Measurements from ENCODE around the gene DNAJC18.
A peak's percentile ranks its signal among the peaks of the same experiment; 100 is the strongest.
"Not testable (repeated sequence)": the region's sequence is repeated elsewhere in the genome, so short reads cannot be mapped to it uniquely, and the experiment has no call there.

DNAJC18 gene

GRCh38 chr5:139454568-139455290 lies 15.4 kb upstream of the DNAJC18 start:
- TF ChIP-seq POLR2A (IDR thresholded peaks at IDR 0.05; ENCODE audit: low read length) (no peak), GATA1 (IDR thresholded peaks at IDR 0.05; ENCODE audit: low read depth, low read length) (no peak)
- no peak for DNase-seq

DNA sequence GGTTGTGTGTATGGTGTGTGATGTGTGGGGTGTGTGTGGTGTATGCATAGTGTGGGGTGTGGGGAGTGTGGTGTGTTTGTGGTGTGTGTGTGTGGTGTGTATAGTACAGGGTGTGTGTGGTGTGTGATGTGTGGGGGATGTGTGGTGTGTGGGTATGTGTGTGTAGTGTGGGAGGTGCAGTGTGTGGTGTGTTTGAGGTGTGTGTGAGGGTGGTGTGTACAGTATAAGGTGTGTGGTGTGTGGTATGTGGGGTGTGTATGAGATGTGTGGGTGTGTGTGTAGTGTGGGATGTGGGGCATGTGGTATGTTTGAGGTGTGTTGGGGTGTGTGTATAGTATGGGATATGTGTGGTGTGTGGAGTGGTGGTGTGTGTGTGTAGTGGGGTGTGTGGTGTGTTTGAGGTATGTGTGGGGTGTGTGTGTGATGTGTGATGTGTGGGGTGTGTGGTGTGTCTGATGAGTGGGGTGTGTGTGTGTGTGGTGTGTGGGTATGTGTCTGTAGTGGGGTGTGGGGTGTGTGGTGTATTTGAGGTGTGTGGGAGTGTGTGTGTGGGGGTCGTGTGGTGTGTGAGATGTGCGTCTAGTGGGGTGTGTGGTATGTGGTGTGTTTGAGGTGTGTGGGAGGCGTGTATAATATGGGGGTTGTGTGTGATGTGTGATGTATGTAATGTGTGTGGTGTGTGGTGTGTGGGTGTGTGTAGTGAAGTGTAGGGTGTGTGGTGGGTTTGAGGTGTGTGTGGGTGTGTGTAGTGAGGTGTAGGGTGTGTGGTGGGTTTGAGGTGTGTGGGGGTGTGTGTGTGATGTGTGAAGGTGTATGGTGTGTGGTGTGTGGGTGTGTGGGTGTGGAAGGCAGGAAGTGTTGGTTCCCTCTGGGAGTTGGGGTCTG lies 14.6 kb upstream of the DNAJC18 start:
- peak in 1 of 2 experiments; percentile 29 for DNase-seq
- TF ChIP-seq POLR2A (IDR thresholded peaks at IDR 0.05; ENCODE audit: low read length) (no peak), GATA1 (IDR thresholded peaks at IDR 0.05; ENCODE audit: low read depth, low read length) (no peak)

- no peak for TF ChIP-seq POLR2A (IDR thresholded peaks at IDR 0.05; ENCODE audit: low read length)
- no peak for TF ChIP-seq GATA1 (IDR thresholded peaks at IDR 0.05; ENCODE audit: low read depth, low read length)
- DNase-seq, result no peak
Observed at GRCh38 chr5:139451878-139452660, 12.7 kb upstream of the DNAJC18 start.

DNA sequence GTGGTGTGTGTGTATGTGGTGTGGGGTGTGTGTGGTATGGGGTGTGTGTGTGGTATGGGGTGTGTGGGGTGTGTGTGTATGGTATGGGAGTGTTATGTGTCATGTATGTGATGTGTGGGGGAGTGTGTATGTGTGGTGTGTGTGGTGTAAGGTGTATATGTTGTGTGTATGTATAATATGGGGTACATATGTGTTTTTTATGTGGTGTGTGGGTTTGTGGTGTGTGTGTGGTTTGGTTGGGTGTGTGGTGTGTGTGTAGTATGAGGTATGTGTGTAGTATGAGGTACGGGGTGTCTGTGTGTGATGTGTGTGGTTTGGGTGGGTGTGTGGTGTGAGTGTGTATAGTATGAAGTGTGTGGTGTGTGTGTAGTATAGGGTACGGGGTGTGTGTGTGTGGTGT lies 11.9 kb upstream of the DNAJC18 start:
- DNase-seq, result no peak
- TF ChIP-seq GATA1 (IDR thresholded peaks at IDR 0.05; ENCODE audit: low read depth, low read length) (no peak), POLR2A (IDR thresholded peaks at IDR 0.05; ENCODE audit: low read length) (no peak)

DNA sequence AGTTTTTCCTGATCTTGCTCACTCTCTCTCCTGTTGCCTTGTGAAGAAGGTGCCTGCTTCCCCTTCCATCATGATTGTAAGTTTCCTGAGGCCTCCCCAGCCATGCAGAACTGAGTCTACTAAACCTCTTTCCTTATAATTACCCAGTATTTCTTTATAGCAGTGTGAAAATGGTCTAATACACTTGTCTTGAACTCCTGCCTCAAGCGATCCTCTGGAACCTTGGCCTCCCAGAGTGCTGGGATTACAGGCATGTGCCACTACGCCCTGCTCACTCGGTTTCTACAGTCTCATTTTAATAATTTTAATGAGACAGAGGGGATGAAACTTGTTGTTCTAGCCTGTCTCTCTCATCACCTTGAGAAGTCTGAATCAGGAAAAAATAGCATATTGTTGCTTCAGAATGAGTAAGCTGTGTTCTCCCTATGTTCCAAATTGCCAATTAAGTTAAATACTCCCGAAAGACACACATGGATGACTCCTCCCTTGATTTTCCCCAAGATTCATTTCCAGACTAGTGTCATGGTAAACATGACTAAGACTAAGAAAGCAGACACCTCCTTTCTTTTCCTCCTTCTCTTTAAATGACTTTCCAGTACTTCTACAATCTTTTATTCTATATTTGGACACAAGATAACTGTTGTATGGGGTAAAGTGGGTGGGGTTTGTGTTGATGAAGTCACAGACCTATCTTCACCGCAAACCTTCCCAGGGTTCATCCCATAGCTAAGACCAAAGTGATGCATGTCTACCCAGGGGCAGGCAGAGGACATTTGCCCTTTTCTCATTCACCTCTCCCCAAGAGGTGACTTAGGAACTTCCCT lies 7.8 kb upstream of the DNAJC18 start:
- DNase-seq, result no peak
- TF ChIP-seq POLR2A (IDR thresholded peaks at IDR 0.05; ENCODE audit: low read length) (peak; percentile 36), GATA1 (IDR thresholded peaks at IDR 0.05; ENCODE audit: low read depth, low read length) (no peak)

DNA sequence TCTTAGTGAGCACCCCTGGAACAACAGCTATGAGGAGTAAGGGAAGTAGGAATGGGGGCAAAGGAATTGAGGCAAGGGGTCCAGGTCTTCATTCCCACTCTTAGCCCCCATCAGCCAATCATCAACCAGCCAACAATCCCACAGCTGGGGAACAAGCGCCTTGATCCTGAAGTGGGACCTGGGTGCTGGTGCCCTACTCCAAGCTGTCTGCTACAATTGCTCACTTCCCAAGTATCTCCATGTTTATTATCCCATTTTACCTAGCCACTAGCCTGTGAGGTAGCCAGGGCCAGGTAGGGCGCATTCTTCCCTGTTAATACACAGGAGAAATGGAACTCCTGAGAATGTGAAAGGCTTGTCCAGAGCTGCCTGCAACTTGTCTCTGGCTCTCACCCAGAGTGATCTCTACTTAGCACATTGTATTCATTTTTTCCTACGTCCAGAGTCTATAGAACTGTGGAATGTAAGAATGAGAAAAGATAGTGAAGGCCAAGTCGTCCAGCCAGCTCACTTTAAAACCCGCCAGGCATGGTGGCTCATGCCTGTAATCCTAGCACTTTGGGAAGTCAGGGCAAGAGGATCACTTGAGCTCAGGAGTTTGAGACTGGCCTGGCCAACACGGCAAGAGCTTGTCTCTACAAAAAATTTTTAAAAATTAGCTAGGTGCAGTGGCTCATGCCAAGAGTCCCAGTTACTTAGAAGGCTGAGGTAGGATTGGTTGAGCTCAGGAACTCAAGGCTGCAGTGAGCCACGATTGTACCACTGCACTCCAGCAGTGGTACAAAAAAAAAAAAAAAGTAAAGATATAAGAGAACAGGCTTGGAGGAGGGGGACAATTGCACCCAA lies 6.2 kb upstream of the DNAJC18 start:
- DNase-seq, result no peak
- TF ChIP-seq GATA1 (IDR thresholded peaks at IDR 0.05; ENCODE audit: low read depth, low read length), result no peak
- no peak for TF ChIP-seq POLR2A (IDR thresholded peaks at IDR 0.05; ENCODE audit: low read length)

GRCh38 chr5:139443831-139444453 lies 4.6 kb upstream of the DNAJC18 start:
- DNase-seq, result no peak
- no peak for TF ChIP-seq GATA1 (IDR thresholded peaks at IDR 0.05; ENCODE audit: low read depth, low read length)
- no peak for TF ChIP-seq POLR2A (IDR thresholded peaks at IDR 0.05; ENCODE audit: low read length)

- DNase-seq, result not testable (repeated sequence)
Observed at GRCh38 chr5:139440416-139440815, 1.1 kb upstream of the DNAJC18 start.

DNA sequence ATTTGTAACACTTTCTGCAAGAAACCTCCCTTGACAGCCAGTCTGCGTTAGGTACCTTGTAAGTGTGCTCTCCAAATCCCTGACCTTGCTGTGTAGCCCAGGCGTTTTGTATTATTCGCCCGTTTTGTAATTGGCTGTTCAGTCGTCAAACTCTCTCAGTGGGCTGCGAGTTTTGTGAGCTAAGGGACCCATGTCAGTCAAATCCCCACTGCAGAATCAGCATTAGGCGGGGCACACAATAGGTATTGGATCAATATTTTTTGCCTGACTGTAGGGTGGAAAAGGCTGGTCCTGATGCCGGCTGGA lies 665 bp downstream of the DNAJC18 start:
- peak in 1 of 2 experiments; percentile 38 for DNase-seq

DNA sequence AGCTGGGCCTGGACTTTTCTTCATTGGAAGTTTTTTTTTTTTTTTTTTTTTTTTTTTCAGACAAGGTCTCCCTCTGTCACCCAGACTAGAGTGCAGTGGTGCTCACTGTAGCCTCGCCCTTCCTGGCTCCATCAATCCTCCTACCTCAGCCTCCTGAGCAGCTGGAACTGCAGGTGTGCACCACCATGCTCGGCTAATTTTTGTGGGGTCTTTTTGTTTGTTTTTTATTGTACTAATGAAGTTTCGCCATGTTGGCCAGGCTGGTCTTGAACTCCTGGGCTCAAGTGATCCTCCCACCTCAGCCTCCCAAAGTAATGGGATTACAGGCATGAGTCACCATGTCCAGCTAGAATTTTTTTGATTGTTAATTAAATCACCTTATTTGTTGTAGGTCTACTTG lies 3.6 kb downstream of the DNAJC18 start:
- DNase-seq, result no peak
- no peak for TF ChIP-seq POLR2A (IDR thresholded peaks at IDR 0.05; ENCODE audit: low read length)
- TF ChIP-seq GATA1 (IDR thresholded peaks at IDR 0.05; ENCODE audit: low read depth, low read length), result no peak

More for the DNA sequence above, 665 bp downstream of the DNAJC18 start:
- TF ChIP-seq GATA1 (IDR thresholded peaks at IDR 0.05; ENCODE audit: low read depth, low read length) (no peak), POLR2A (IDR thresholded peaks at IDR 0.05; ENCODE audit: low read length) (no peak)

- TF ChIP-seq GATA1 (IDR thresholded peaks at IDR 0.05; ENCODE audit: low read depth, low read length) (no peak), POLR2A (IDR thresholded peaks at IDR 0.05; ENCODE audit: low read length) (no peak)
- DNase-seq, result no peak
Observed at GRCh38 chr5:139431706-139432105, 7.6 kb downstream of the DNAJC18 start.

DNA sequence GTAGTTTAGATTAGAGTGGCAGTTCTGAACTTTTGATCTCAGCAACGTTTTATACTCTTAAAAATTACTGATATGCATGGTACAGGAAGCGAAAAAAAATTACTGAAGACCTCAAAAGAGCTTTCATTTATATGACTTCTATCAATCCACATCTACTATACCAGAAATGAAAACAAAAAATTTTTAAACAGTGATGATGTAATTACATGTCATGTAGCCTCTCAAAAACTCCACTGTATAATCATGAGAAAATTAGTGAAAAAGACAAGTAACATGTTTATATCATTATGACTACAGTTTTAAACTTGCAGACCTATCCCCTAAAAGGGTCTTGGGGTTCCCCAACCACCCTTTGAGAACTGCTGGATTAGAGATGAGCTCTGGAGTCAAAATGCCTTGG lies 9.3 kb downstream of the DNAJC18 start:
- no peak for TF ChIP-seq POLR2A (IDR thresholded peaks at IDR 0.05; ENCODE audit: low read length)
- no peak for TF ChIP-seq GATA1 (IDR thresholded peaks at IDR 0.05; ENCODE audit: low read depth, low read length)
- no peak for DNase-seq
